H9 (cell line): ENCODE results near the gene STS. TPM values are rescaled to one million over a fixed set of nuclear protein-coding genes. Genes with fewer than 3 reads are reported as not detected.

Source experiments
- DNase-seq: peaks from one replicate; pipeline ENCODE4 v3.0.0-alpha.2; 2017
- H2AFZ ChIP-seq: one replicate; pipeline ENCODE4 v1.6.1; 2013; ENCODE audit warnings: mild to moderate bottlenecking, low read length, control low read depth, moderate library complexity
- H2AK5ac ChIP-seq: 2 replicates; pipeline ENCODE4 v1.6.1; 2013; ENCODE audit warnings: low read length, control low read depth, mixed read lengths; ENCODE audit not compliant: insufficient read length
- H2BK120ac ChIP-seq: one replicate; pipeline ENCODE4 v1.6.1; 2013; ENCODE audit warnings: low read depth, mild to moderate bottlenecking, low read length, control low read depth, inconsistent platforms; ENCODE audit not compliant: poor library complexity, severe bottlenecking
- H2BK12ac ChIP-seq: 2 replicates; pipeline ENCODE4 v1.6.1; 2013; ENCODE audit warnings: low read length, control low read depth, mixed read lengths, low read depth; ENCODE audit not compliant: insufficient read length
- H2BK15ac ChIP-seq: 2 replicates; pipeline ENCODE4 v1.6.1; 2013; ENCODE audit warnings: low read depth, low read length, control low read depth
- H2BK20ac ChIP-seq: one replicate; pipeline ENCODE4 v1.6.1; 2013; ENCODE audit warnings: low read depth, mild to moderate bottlenecking, low read length, control low read depth, inconsistent platforms; ENCODE audit not compliant: poor library complexity, severe bottlenecking
- H2BK5ac ChIP-seq: 2 replicates; pipeline ENCODE4 v1.6.1; 2013; ENCODE audit warnings: low read length, control low read depth, mixed read lengths; ENCODE audit not compliant: insufficient read length
- H3K14ac ChIP-seq: 2 replicates; pipeline ENCODE4 v1.6.1; 2013; ENCODE audit warnings: low read length, control low read depth; ENCODE audit not compliant: insufficient read depth
- H3K18ac ChIP-seq: 2 replicates; pipeline ENCODE4 v1.6.1; 2013; ENCODE audit warnings: low read depth, mild to moderate bottlenecking, mixed read lengths, low read length, control low read depth; ENCODE audit not compliant: insufficient read length
- H3K23ac ChIP-seq: 2 replicates; pipeline ENCODE4 v1.6.1; 2013; ENCODE audit warnings: low read length, control low read depth, mixed read lengths, low read depth; ENCODE audit not compliant: insufficient read length
- H3K23me2 ChIP-seq: 2 replicates; pipeline ENCODE4 v1.6.1; 2013; ENCODE audit warnings: low read depth, mild to moderate bottlenecking, mixed read lengths, low read length, control low read depth; ENCODE audit not compliant: insufficient read length, poor library complexity, severe bottlenecking
- H3K27ac ChIP-seq: 2 replicates; pipeline ENCODE4 v1.5.1; 2013; ENCODE audit warnings: low read length, control low read depth, mixed read lengths, low read depth; ENCODE audit not compliant: insufficient read length
- H3K27me3 ChIP-seq: 2 replicates; pipeline ENCODE4 v1.6.1; 2013; ENCODE audit warnings: low read length, control low read depth, inconsistent platforms; ENCODE audit not compliant: insufficient read depth
- H3K4ac ChIP-seq: 2 replicates; pipeline ENCODE4 v1.6.1; 2013; ENCODE audit warnings: low read depth, mild to moderate bottlenecking, control low read depth, inconsistent platforms, low read length, moderate library complexity
- H3K4me1 ChIP-seq: 2 replicates; pipeline ENCODE4 v1.6.1; 2013; ENCODE audit warnings: low read length, control low read depth, inconsistent platforms; ENCODE audit not compliant: insufficient read depth
- H3K4me2 ChIP-seq: 2 replicates; pipeline ENCODE4 v1.6.1; 2013; ENCODE audit warnings: low read length, control low read depth, mixed read lengths; ENCODE audit not compliant: insufficient read length, insufficient read depth
- H3K56ac ChIP-seq: 2 replicates; pipeline ENCODE4 v1.6.1; 2013; ENCODE audit warnings: low read depth, mild to moderate bottlenecking, mixed read lengths, low read length, control low read depth; ENCODE audit not compliant: insufficient read length
- H3K79me1 ChIP-seq: 2 replicates; pipeline ENCODE4 v1.6.1; 2013; ENCODE audit warnings: low read depth, mild to moderate bottlenecking, moderate library complexity, low read length, control low read depth, inconsistent platforms; ENCODE audit not compliant: insufficient read depth, poor library complexity, severe bottlenecking
- H3K79me2 ChIP-seq: 2 replicates; pipeline ENCODE4 v1.6.1; 2013; ENCODE audit warnings: low read length, control low read depth, inconsistent platforms; ENCODE audit not compliant: insufficient read depth
- H3K9ac ChIP-seq: 2 replicates; pipeline ENCODE4 v1.6.1; 2013; ENCODE audit warnings: low read length, control low read depth, mixed read lengths; ENCODE audit not compliant: insufficient read length; ENCODE audit errors: extremely low read depth
- H3K9me3 ChIP-seq: one replicate; pipeline ENCODE4 v1.6.1; 2013; ENCODE audit warnings: low read depth, low read length, inconsistent platforms; ENCODE audit not compliant: control insufficient read depth
- H3T11ph ChIP-seq: one replicate; pipeline ENCODE4 v1.6.1; 2013; ENCODE audit warnings: mild to moderate bottlenecking, low read length, control low read depth, inconsistent platforms
- H4K20me1 ChIP-seq: one replicate; pipeline ENCODE4 v1.6.1; 2013; ENCODE audit not compliant: control insufficient read depth, insufficient read length, insufficient read depth
- H4K5ac ChIP-seq: 2 replicates; pipeline ENCODE4 v1.6.1; 2013; ENCODE audit warnings: low read depth, mild to moderate bottlenecking, mixed read lengths, low read length, control low read depth; ENCODE audit not compliant: insufficient read length
- H4K8ac ChIP-seq: replicated peaks from 2 replicates; pipeline ENCODE4 v1.6.1; 2013; ENCODE audit warnings: low read length, control low read depth, mixed read lengths, low read depth; ENCODE audit not compliant: insufficient read length
- H4K91ac ChIP-seq: 2 replicates; pipeline ENCODE4 v1.6.1; 2013; ENCODE audit warnings: low read depth, mild to moderate bottlenecking, moderate library complexity, mixed read lengths, low read length, control low read depth; ENCODE audit not compliant: insufficient read length
- H3K27ac Mint-ChIP-seq, 3 experiments: 2 replicates in 2 of 3; 3 replicates in 1 of 3; pipeline ENCODE4 v1.8.0; 2020 to 2021; ENCODE audit warnings: mixed read lengths in 3 of 3, mild to moderate bottlenecking in 1 of 3, moderate library complexity in 1 of 3
- H3K27me3 Mint-ChIP-seq: 2 replicates; pipeline ENCODE4 v1.8.0; 2021; ENCODE audit warnings: low read depth, mild to moderate bottlenecking, moderate library complexity, mixed read lengths
- H3K36me3 Mint-ChIP-seq, 3 experiments: 2 replicates in 2 of 3; 3 replicates in 1 of 3; pipeline ENCODE4 v1.8.0; 2020 to 2021; ENCODE audit warnings: low read depth in 3 of 3, mixed read lengths in 3 of 3; ENCODE audit not compliant: insufficient read depth in 1 of 3
- H3K4me1 Mint-ChIP-seq, 2 experiments: 2 replicates each; pipeline ENCODE4 v1.8.0; 2020; ENCODE audit warnings: mixed read lengths in 2 of 2
- H3K4me3 Mint-ChIP-seq, 2 experiments: 2 replicates in 1 of 2; 3 replicates in 1 of 2; pipeline ENCODE4 v1.8.0; 2020 to 2021; ENCODE audit warnings: mild to moderate bottlenecking in 2 of 2, mixed read lengths in 2 of 2, moderate library complexity in 1 of 2
- H3K9me3 Mint-ChIP-seq, 2 experiments: 2 replicates in 1 of 2; 3 replicates in 1 of 2; pipeline ENCODE4 v1.8.0; 2020; ENCODE audit warnings: mild to moderate bottlenecking in 2 of 2, mixed read lengths in 2 of 2, moderate library complexity in 1 of 2
- WGBS: extraction: QIAGEN DNeasy Blood & Tissue Kit; methylation state at CpG from one replicate; pipeline ENCODE4 v1.1.7; 2013; ENCODE audit warnings: missing lambda C conversion rate, low lambda C conversion rate, mixed read lengths; ENCODE audit not compliant: insufficient read length; ENCODE audit errors: extremely low coverage; 5-methylcytosine and 5-hydroxymethylcytosine counted together
- total RNA-seq: library from RNA; stranded (reverse); gene quantifications from 2 replicates; pipeline ENCODE4 v1.2.1, GENCODE V29; 2021
- TF ChIP-seq, protein P1 (sequence below): fragments of 200-600 bp; sonication (generic); conservative IDR thresholded peaks from 3 replicates; pipeline ENCODE4 v1.8.0; 2021; ENCODE audit warnings: antibody characterized with exemption, mild to moderate bottlenecking

The STS gene
- total RNA-seq, 1 experiment from 2014 or later: 3.6 TPM

DNA sequence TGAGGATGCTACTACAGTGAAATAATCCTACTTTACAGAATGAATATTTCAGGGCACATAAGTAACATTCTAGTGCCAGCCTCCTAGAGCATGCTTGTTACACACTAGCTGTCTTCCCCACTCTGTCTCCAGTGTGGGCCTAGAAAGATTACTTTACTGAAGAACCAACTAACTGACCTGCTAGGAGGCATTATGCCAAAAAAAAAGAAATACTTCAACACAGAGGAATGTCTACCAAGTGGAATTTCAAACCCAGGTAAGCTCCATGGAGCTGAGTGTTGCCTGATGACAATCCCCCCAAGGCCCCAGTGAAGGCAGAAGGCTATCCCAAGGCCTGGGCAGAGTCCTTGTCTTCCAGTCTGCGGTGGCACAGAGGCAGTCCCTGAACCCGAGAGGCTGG, 40.9 kb upstream of the STS start:
- WGBS: no CpG with 5 or more reads among the region's 2 CpGs
- H3K23me2 ChIP-seq: no peaks in the 10 kb centered on the region
- H3K36me3 Mint-ChIP-seq: peaks cover 14 to 21% (median 16%) of the 10 kb centered on the region in 3 experiments; a peak in 6 of 7 replicates
- no peaks in the 10 kb centered on the region for H3K9me3 ChIP-seq
- H4K91ac ChIP-seq: no peak overlapping the region
- no peak overlapping the region for H3K27ac ChIP-seq
- no peak overlapping the region for H3K56ac ChIP-seq
- no peak overlapping the region for H2AFZ ChIP-seq
- H3K4me2 ChIP-seq: no peak overlapping the region
- peaks cover 2% of the 10 kb centered on the region for H3K79me2 ChIP-seq
- H4K8ac ChIP-seq: no peak overlapping the region
- no peak overlapping the region for H2AK5ac ChIP-seq
- peaks cover 4% of the 10 kb centered on the region for H3K79me1 ChIP-seq
- no peak overlapping the region for H2BK120ac ChIP-seq
- H3K4ac ChIP-seq: no peak overlapping the region
- H2BK20ac ChIP-seq: no peak overlapping the region
- no peaks in the 10 kb centered on the region for H3K27me3 ChIP-seq
- peaks cover 6% of the 10 kb centered on the region; the same call in 1 of the 2 replicates for H3K4me1 ChIP-seq
- no peak overlapping the region for H3K14ac ChIP-seq
- DNase-seq: no peak
- TF ChIP-seq, protein P1, sequence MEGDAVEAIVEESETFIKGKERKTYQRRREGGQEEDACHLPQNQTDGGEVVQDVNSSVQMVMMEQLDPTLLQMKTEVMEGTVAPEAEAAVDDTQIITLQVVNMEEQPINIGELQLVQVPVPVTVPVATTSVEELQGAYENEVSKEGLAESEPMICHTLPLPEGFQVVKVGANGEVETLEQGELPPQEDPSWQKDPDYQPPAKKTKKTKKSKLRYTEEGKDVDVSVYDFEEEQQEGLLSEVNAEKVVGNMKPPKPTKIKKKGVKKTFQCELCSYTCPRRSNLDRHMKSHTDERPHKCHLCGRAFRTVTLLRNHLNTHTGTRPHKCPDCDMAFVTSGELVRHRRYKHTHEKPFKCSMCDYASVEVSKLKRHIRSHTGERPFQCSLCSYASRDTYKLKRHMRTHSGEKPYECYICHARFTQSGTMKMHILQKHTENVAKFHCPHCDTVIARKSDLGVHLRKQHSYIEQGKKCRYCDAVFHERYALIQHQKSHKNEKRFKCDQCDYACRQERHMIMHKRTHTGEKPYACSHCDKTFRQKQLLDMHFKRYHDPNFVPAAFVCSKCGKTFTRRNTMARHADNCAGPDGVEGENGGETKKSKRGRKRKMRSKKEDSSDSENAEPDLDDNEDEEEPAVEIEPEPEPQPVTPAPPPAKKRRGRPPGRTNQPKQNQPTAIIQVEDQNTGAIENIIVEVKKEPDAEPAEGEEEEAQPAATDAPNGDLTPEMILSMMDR: no peak
- H3K23ac ChIP-seq: no peak overlapping the region
- no peak overlapping the region for H2BK5ac ChIP-seq
- H2BK15ac ChIP-seq: no peak overlapping the region
- no peak overlapping the region for H3T11ph ChIP-seq
- H4K20me1 ChIP-seq: no peaks in the 10 kb centered on the region
- no peak overlapping the region for H3K4me3 Mint-ChIP-seq
- no peak overlapping the region for H3K27ac Mint-ChIP-seq
- H2BK12ac ChIP-seq: no peak overlapping the region
- no peak overlapping the region for H3K9ac ChIP-seq
- H4K5ac ChIP-seq: no peak overlapping the region
- no peaks in the 10 kb centered on the region; a peak in 1 of 5 replicates for H3K9me3 Mint-ChIP-seq
- no peaks in the 10 kb centered on the region for H3K27me3 Mint-ChIP-seq
- H3K4me1 Mint-ChIP-seq: peaks cover 26 to 27% of the 10 kb centered on the region in 2 experiments
- no peak overlapping the region for H3K18ac ChIP-seq
